Right lobe of liver (tissue), 6 donors: ENCODE results near the gene KRT85. TPM values are rescaled to one million over a fixed set of nuclear protein-coding genes. Genes with fewer than 3 reads are reported as not detected.

Experiments used
- ATAC-seq, 4 donors: fragments of 200-7000 bp; cut with Tn5 transposase; one replicate each; pipeline ENCODE4 v1.9.1; 2020; ENCODE audit warnings: mild to moderate bottlenecking in 4 of 4, moderate library complexity in 4 of 4
- DNase-seq, 3 donors: peaks; one replicate each; pipeline ENCODE4 v3.0.0-alpha.2; 2020
- H3K27ac ChIP-seq, 3 donors: fragments of 200-600 bp; one replicate each; pipeline ENCODE4 v1.8.0; 2022
- H3K27me3 ChIP-seq, 2 donors: fragments of 200-600 bp; one replicate each; pipeline ENCODE4 v1.8.0; 2022
- H3K36me3 ChIP-seq, 4 donors: fragments of 200-600 bp; sonication (generic) in 1 of 4; one replicate each; pipeline versions ENCODE4 v1.5.1 to v1.8.0; 2017 to 2022; ENCODE audit warnings: control low read depth in 1 of 4
- H3K4me1 ChIP-seq, 4 donors: fragments of 200-600 bp; sonication (generic) in 1 of 4; one replicate each; pipeline versions ENCODE4 v1.5.1 to v1.8.0; 2017 to 2022; ENCODE audit warnings: control low read depth in 1 of 4
- H3K4me3 ChIP-seq, 3 donors: fragments of 200-600 bp; one replicate each; pipeline ENCODE4 v1.8.0; 2022
- H3K9me3 ChIP-seq, 4 donors: fragments of 200-600 bp; sonication (generic) in 1 of 4; one replicate each; pipeline versions ENCODE4 v1.5.1 to v1.8.0; 2017 to 2022; ENCODE audit warnings: control low read depth in 1 of 4
- CTCF ChIP-seq, 4 donors: fragments of 200-600 bp in 3 of 4; fragments of 450-650 bp in 1 of 4; IDR thresholded peaks; one replicate each; pipeline versions ENCODE4 v1.5.1 to v1.8.0; 2016 to 2022; ENCODE audit warnings: antibody characterized with exemption in 4 of 4, mild to moderate bottlenecking in 2 of 4
- POLR2A ChIP-seq: fragments of 450-650 bp; IDR thresholded peaks from one replicate; pipeline ENCODE4 v1.6.1; 2017; ENCODE audit warnings: antibody characterized with exemption, mild to moderate bottlenecking
- WGBS: methylation state at CpG from one replicate; pipeline ENCODE4 v1.1.6; 2018; ENCODE audit warnings: low coverage, low lambda C conversion rate; ENCODE audit not compliant: insufficient coverage; ENCODE audit errors: missing lambda C conversion rate; 5-methylcytosine and 5-hydroxymethylcytosine counted together
- intact Hi-C, 2 donors: fragments of 100-400 bp; cut with DNase I; formaldehyde crosslinking; loops; one replicate each; pipeline versions ENCODE4 v1.11.2 to v1.14.1; 2022
- total RNA-seq, 6 experiments: library from RNA; depleted of rRNA in 2 of 6; stranded (reverse); fragments of >200 nt in 2 of 6; fragmentation: NEBNext Ultra II Directional in 3 of 6; extraction: Animal tissue kit (Norgen Biotek cat#: 25700) in 3 of 6; gene quantifications; one replicate each; pipeline versions ENCODE4 v1.1.0 to v1.2.4, GENCODE V29; 2016 to 2023
- donor health status: DM: no; HTN: yes; CAD: no.
- donor health status: DM: no; HTN: no; CAD: no.
- donor health status: DM: no; HTN: no; CAD: no.
- donor health status: DM: no; HTN: yes; CAD: no.
- donor health status: DM: no; HTN: yes; CAD: no.

KRT85 gene
- total RNA-seq, 6 experiments from 2014 or later: not detected

- WGBS: 80% methylated on average over 6 of the region's 14 CpGs
- no peaks in the 10 kb centered on the region for H3K36me3 ChIP-seq
- TF ChIP-seq CTCF (IDR thresholded peaks at IDR 0.05) (no peak), POLR2A (no peak)
- H3K27me3 ChIP-seq: no peaks in the 10 kb centered on the region
- no peak within 1 kb of the TSS for H3K27ac ChIP-seq
- no peak within 1 kb of the TSS for H3K4me3 ChIP-seq
- ATAC-seq (peak in 1 of 4 donors; percentile 33), DNase-seq (no peak)
- H3K4me1 ChIP-seq: no peaks in the 10 kb centered on the region
- intact Hi-C loops: no loop called here
- no peaks in the 10 kb centered on the region for H3K9me3 ChIP-seq
Observed at GRCh38 chr12:52405922-52406385, 38.7 kb upstream of the KRT85 start, which contains the start of gene KRT82. Gene KRT82 (minus strand): TSS chr12:52406335. CDS start chr12:52406277, 58 bp downstream.

DNA sequence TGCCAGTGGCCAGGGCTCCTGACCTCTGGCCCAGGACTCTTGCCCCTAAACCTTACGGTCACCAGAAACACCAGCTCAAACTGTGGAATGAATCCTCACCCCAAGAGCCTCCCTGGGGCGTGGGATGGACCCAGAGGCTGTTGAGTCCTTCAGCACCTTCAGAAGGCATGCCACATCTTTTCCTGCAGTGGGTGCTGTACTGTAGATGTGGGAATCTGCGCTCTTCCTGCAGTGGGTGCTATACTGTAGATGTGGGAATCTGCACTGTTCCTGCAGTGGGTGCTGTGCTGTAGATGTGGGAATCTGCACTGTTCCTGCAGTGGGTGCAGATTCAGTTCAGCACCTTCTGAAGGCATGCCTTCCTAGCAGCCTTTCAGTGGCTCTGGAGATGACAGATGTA lies 37.7 kb upstream of the KRT85 start:
- Histone ChIP-seq H3K27me3 (no peaks in the 10 kb centered on the region), H3K36me3 (no peaks in the 10 kb centered on the region), H3K4me3 (no peak overlapping the region), H3K4me1 (no peaks in the 10 kb centered on the region), H3K27ac (no peak overlapping the region), H3K9me3 (no peaks in the 10 kb centered on the region)
- no CpG with 5 or more reads among the region's 3 CpGs for whole genome bisulfite sequencing
- TF ChIP-seq POLR2A (no peak), CTCF (IDR thresholded peaks at IDR 0.05) (no peak)
- DNase-seq (no peak), ATAC-seq (no peak)
- intact Hi-C loops: no loop called here

GRCh38 chr12:52403561-52403960 lies 36.3 kb upstream of the KRT85 start:
- TF ChIP-seq POLR2A: no peak
- no peak for TF ChIP-seq CTCF (IDR thresholded peaks at IDR 0.05)
- Histone ChIP-seq H3K4me1 (no peaks in the 10 kb centered on the region), H3K36me3 (no peaks in the 10 kb centered on the region), H3K27ac (no peak overlapping the region), H3K27me3 (no peaks in the 10 kb centered on the region), H3K9me3 (no peaks in the 10 kb centered on the region), H3K4me3 (no peak overlapping the region)
- ATAC-seq (no peak), DNase-seq (no peak)
- intact Hi-C loops: no loop called here
- WGBS: no CpG with 5 or more reads among the region's 9 CpGs

DNA sequence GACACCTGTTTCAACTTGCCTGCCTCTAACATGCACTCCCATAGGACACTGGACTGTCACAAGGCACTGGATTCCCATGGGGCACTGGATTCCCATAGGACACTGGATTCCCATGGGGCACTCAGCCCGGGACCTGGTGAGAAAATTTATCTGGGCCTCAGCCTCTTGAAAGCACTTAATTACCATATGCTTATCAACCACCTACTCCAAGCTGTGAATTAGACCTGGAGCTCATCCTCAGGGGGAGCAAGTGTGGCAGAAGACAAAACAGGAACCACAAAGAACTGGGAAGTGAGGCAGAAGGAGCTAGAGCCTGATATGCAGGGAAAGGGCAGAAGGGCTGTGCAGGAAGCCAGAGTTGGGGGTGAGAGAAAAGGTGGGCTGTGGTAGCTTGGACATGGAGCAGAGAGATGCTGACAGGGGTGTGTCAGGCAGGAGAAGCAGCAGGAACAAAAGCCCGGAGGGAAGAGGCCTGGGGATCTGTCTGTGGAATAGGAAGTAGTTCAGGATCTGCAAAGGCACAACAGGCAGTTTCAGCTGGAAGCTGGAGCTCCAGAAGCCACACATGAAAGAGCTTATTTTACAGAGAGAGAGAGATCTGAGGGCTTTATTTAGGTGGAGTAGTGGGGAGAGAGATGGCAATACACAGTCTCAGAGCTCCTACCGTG lies 35.7 kb upstream of the KRT85 start:
- Histone ChIP-seq H3K27me3 (no peaks in the 10 kb centered on the region), H3K4me3 (no peak overlapping the region), H3K27ac (no peak overlapping the region), H3K36me3 (no peaks in the 10 kb centered on the region), H3K4me1 (no peaks in the 10 kb centered on the region), H3K9me3 (no peaks in the 10 kb centered on the region)
- DNase-seq: no peak
- TF ChIP-seq POLR2A (no peak), CTCF (IDR thresholded peaks at IDR 0.05) (no peak)
- ATAC-seq: no peak
- intact Hi-C loops: no loop called here
- 80% methylated on average over 1 of the region's 3 CpGs for WGBS
